HG02943 (cell line): ENCODE measurements around the gene RAC3.

Source experiments
- ATAC-seq: cut with Tn5 transposase; IDR thresholded peaks from one replicate; pipeline ENCODE4 v1.9.1; 2021; ENCODE audit warnings: mild to moderate bottlenecking, low read depth, moderate library complexity; ENCODE audit not compliant: unreplicated experiment

RAC3 gene

DNA sequence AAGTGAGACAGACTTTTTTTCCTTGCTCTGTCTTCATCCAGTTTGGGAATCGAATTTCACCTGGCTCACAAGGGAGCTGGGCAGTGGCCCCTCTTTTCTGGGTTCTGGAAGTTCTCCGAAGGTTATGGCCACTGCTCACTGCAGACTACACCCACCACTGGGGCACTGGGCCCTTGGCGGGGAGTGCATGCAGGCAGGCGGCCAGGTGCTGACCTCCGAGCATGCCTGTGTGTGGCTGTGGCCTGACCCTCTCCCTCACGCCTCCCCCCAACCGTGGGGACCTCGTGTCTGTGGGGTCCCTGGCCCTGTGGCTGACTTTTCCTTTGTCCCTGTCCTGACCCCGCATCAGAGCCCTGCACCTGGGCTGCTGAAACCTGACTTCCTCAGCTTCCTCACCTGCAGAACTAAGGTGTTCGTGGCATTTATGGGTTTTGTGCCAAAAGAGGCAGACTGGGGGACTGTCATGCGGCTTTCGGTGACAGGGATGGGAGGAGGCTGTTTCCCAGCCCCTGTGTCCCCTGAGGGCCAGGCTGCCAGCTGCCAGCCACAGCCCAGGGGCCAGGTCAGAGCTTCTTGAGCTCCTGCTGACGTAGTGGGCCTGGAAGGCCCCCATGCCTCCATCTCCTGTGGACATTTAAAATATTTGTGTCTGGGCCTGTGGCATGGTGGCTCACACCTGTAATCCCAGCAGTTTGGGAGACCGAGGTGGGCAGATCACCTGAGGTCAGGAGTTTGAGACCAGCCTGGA lies 32.6 kb upstream of the RAC3 start:
- no peak for ATAC-seq

DNA sequence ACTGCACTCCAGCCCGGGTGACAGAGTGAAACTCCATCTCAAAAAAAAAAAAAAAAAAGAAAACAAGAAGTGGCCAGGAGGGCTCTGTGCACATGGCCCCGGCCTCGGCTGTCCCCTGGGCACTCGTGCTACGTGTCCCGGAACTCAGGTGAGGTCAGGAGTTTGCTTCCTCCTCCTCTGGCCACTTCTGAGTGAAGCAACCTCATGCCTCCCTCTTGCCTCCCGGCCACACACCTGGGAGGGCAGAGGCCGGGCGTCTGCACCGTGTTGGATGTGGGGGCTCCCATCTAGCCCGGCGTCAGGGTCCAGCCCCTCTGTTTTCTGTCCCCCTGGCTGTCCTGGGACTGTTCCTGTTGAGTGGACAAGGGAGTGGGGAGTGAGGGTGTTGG lies 31.9 kb upstream of the RAC3 start:
- ATAC-seq: no peak

DNA sequence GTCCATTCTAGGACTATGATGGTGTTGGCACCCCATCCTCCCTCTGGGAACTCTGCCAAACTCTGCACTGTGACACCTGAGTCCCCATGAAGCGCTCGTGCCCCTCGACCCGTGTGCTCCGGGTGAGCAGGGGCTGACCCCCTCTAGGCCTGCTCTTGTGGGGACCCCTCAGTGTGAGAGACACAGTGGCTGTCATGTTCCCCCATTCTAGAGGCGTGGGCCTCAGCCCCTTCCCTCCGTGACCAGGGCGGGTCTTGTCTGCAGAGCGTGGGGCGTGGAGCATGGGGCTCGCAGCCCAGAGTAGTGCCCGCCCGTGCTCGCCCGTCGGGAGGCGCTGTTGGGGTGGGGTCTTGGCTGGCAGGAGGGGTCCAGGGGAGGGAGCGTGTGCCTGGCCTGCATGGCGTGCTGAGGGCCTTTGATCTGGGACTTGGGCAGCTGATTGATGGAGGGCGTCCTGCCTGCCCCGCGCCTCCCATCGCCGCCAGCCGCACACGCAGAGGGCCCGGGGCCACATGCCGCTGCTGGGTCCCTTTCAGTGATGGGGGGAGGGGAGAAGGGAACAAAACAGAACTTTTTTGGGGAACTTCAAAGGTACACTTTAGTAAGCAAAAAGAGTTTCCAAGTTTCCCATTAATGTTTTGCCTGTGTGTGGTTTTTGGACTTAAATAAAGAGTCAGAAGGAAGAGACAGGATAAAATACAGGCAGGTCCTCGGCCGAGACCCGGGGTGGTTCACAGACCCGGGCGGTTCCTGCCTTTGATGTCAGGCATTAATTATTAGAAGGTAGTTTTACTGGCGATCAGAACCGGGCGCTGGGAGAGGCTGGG lies 31.3 kb upstream of the RAC3 start:
- ATAC-seq: no peak

DNA sequence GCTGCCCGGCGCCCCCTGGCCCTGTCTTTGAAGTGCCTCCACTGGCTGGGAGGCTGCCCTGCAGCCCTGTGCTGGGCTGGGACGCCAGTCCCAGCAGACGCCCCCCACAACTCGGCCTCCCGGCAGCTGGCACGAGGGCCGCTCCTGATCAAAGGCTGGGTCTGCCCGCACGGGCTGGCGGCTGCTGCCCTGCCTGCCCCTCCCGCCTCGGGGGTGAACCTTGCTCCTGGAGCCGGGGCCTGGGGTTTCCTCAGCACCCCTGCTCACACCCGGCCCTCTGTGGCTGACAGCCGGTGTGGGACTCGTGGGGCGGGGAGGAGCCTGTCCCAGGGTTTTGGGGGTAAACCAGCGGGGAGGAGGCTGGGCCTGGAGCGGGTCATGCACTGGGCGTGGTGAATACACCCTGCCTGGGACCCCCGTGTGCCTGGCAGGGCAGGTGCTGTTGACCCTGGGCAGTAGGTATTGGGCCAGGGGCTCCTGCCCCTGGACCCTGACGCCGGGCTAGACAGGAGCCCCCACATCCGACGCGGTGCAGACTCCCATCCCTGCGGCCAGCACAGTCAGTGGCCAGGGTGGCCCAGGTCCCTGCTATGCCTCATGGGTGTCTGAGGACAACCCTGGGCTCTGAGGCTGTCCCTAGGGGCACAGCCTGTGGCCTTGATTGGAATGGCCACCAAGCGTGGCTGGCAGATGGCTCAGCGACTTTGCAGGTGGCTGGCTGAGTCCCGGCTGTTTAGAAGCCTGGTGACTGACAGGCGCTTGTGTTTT lies 30.5 kb upstream of the RAC3 start:
- ATAC-seq: no peak

DNA sequence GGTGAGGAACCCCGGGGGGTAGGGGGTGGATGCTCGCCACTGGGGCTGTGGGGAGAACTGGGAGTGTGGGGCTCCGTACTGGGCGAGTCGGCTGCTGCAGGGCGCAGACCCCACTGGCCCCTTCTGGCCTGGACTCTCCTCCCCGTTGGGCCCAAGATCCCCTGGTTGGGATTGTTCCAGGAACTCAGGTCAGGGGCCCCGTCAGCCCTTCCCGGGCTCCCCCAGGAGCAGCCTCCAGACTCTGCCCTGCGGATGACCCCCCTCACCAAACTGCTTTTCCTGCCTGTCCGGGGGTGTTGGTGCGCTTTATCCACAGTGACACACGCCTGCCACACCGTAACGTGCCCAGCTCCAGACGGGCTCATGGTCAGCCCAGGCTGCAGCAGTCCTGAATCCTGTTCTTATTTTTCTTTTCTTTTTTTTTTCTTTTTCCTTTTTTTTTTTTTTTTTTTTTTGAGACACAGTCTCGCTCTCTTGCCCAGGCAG lies 29.9 kb upstream of the RAC3 start:
- ATAC-seq: no peak

DNA sequence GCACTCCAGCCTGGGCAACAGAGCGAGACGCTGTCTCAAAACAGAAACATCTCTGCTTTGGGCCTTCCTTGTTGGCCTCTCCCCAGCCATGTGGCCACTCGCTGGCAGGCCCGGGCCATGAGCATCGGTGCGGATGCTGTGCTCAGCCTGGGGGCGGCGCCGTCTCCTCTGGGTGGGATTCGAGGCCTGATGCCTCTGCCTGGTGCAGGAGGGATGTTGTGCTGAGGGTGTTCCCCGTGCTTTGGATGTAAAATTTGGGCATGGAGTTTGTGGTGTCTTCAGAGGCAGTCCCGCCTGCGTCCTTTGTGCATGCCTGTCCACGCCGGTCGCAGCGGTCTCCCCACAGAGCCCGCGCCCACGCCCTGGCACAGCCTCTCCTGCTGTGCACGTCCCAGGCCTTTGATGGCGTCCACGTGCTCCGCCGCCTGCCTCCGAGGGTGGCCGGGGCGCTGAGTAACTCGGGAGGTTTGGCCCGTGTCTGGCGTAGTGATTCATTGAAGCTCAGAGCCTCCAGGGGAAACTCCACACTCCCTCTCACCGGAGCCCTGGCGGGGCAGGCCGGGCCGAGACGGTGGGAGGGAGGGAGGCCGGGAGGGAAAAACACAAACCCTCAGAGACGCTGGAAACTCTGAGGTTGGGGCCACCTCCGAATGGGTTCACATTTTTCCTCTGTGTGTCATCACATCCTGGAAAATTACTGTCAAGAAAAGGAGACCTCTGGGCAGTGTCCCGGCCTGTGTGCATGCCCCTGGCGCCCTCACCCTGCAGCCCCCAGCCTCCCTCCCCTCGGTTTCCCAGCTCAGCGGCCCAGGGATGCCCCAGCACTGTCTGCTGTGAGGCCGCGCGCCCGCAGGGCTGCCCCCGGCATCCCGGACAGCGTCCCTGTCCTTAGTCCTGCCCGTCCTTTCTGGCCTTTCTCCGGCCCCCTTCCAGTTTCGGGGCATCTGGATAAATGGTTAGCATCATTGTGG lies 27.8 kb upstream of the RAC3 start:
- ATAC-seq: no peak

DNA sequence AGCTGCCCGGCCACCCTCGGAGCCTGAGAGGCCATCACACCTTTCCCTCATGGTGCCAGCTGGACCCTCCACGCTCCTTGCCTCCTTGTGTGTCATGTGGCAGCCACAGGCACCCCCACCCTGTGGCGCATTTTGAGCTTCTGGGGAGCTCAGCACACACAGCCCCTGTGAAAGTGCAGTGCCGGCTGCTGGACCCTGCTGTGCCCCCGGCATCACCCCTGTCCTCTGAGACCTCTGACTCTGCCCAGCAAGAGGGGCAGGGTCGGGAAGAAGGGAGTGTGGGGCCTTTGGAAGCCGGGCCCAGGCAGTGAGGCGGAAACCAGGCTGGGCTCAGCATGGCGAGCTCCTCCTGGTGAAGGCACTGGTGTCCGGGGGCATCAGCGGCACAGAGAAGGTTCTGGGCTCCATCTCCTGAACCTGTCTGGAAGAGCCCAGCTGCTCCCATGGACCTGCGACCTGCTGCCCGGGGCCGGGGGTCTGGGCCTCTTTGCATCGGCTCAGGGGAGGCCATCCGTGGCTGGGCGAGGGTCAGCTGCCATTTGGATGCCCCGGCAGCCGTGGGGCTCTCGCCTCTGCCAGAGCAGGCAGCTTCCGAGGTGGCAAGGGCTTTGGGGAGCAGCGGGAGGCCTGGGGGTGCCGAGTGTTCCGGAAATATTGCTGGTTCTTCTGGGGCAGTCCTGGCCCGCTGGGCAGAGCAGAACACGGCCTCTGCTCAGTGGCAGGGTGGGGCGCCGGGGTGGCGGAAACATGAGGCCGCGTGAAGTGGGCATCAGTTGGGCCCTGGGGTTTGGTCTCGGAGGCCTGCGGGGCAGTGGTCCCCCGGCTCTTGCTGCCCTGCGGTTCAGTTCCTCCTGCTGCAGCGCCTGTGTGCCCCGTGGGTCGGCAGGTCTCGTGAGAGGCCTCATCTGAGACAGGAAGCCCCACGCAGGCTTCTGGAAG lies 26.7 kb upstream of the RAC3 start:
- ATAC-seq: no peak

DNA sequence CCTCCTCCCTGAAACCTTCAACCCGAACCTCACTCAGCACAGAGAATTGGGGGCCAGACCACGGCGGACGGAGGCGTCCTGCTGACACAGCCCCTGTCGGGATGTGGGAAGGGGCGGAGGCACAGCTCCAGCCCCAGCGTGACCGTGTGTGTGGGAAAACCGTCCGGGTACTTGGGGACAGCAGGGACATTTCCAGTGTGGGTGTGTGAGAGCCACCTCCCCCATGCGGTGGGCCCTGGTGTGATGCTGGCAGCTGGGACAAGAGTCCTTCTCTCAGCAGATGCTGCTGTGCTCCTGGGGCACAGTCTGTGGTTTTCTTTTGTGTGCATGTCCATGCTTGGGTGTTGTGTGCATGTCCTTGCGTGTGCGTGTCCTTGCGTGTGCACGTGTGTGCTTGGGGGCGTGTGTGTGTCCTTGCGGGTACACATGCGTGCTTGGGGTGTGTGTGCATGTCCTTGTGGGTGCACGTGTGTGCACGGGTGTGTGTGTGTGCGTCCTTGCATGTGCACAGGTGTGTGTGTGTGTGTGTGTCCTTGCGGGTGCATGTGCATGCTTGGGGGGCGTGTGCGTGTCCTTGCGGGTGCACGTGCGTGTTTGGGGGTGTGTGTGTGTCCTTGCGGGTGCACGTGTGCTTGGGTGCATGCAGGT lies 25.7 kb upstream of the RAC3 start:
- no peak for ATAC-seq

DNA sequence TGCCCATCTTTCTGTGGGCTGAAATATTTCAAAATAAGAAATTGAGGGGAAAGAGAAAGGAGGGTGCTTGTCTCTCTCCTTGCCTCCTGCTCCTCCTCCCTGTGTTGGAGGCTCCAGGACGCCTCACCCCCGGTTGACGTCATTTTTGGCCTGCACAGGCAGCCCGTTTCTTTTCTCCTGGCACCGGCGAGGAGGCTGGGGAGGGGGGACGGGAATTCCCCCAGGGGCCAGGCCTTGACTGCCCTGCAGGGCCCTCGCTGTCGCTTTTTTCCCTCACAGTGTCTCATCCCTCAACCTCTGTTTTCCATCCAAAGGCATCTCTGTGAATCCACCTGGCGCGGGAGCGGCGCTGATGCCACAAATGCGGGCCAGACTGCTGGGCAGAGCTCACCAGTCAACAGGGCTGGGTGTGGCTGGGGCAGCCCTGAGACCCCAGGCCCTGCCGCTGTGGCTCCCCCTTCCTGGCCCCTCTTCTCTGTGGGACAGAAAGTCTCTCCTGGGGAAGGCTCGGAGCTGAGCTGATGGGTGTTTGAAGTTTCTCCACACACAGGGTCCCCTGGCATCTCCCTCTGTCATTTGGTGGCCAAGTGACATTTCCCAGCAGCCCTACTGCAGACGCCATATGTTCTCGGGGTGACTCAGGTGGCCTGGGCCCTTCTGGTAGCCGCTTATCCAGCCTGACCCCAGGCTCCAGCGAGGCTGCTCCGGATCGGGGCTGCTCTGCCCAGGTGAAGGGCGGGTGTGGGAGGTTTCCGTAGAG lies 24.8 kb upstream of the RAC3 start:
- ATAC-seq: no peak

DNA sequence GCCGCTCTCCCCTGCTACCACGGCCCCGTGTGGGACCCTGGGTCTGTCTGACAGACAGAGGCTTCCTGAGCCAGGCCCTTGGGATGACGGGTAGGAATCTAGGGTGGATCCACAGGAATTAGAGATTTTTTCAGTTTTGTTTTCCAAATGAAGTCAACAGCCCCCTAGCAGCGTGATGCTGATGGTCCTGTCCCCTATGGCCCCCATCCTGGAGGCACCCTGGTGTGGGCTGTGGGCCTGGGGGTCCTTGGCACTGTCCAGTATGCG lies 24.3 kb upstream of the RAC3 start:
- ATAC-seq: no peak

DNA sequence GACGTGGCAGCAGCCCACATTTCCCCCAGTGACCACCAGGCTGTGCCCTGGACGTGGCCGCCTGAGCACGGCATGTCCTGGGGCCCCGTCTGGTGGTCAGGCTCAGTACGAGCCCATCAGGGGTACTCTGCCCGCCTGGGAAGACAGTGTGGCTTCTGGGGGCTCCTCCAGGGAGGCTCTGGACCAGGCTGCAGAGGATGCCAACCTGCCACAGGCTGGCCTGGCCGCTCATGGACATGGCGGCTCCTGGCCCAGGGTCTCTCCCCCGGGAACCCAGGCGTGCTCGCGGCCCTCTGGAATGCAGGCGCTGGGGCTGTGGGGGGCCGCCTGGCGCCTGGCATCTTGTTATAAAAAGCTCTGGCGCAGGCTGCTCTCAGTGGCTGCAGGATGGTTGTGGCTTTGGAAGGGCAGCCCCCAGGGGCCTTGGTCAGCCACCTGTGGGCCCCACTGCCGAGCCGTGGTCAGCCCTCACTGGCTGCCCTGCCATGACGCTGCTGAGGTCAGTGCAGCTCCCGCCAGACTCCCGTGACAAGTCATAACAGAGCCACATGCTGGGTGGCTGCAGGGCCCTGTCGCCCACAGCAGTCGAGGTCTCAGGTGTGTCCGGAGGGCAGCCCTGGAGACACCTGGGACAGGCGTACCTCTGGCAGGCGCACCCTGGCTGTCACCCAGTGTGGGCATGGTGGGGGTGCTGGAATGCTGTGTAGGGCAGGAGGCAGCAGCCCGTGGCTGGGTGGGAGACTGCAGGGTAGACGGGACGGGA lies 23.8 kb upstream of the RAC3 start:
- ATAC-seq: no peak

DNA sequence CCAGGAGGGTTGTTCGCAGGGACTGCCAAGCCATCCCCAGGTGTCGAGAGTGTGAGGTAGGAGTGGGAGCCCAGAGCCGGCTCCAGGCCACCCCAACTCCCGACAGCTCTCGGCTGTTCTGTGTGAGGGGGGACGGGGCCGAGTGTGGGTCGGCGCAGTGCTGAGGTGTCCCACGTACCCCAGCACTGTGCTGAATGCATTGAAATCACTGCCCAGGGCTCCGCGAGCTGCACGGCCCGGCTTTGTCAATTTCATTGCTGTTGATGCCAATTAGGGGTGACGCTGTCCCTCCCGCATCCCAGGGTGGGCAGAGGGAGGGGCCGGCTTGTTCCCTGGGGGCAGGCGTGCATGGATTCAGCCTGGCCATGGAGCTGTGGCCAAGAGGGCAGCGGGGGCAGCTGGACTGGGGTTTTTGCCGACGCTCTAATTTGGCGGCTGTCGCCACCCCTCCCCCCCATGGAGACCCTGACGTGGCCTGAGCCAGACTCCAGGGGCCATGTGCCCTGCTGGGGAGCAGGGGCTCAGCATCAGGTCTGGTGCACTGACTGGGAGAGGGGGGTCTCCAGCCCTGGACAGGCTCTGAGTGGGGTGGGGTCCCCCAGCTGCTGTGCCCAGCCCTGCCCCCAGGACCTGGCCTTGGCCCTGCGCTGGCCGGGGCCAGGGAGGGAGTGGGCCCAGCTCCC lies 23.1 kb upstream of the RAC3 start:
- ATAC-seq: no peak

DNA sequence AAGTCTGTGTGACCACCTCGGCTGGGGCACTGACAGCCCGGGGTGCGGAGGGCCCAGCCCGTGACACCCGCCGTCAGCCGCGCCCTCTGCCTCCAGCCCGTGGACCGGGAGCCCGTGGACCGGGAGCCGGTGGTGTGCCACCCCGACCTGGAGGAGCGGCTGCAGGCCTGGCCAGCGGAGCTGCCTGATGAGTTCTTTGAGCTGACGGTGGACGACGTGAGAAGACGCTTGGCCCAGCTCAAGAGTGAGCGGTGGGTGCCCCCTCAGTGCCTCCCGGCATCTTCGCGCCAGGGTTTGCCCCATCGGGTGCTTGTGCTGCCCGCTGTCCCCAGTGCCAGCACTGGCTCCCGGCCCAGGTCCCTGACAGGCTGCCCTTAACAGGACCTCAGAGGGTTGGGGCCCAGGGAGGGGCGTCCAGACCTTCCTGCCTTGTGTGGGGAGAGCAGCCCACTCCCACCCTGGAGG lies 22.5 kb upstream of the RAC3 start:
- ATAC-seq: no peak

DNA sequence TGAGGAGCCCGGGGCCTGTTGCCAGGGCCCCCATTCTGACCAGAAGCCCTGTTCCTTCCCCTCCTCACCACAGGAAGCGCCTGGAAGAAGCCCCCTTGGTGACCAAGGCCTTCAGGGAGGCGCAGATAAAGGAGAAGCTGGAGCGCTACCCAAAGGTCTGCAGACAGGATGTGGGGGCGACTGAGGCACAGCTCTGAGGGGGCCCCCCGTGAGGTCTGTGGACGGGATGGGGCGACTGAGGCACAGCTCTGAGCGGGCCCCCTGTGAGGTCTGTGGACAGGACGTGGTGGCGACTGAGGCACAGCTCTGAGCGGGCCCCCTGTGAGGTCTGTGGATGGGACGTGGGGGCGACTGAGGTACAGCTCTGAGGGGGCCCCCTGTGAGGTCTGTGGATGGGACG lies 22.1 kb upstream of the RAC3 start:
- no peak for ATAC-seq

DNA sequence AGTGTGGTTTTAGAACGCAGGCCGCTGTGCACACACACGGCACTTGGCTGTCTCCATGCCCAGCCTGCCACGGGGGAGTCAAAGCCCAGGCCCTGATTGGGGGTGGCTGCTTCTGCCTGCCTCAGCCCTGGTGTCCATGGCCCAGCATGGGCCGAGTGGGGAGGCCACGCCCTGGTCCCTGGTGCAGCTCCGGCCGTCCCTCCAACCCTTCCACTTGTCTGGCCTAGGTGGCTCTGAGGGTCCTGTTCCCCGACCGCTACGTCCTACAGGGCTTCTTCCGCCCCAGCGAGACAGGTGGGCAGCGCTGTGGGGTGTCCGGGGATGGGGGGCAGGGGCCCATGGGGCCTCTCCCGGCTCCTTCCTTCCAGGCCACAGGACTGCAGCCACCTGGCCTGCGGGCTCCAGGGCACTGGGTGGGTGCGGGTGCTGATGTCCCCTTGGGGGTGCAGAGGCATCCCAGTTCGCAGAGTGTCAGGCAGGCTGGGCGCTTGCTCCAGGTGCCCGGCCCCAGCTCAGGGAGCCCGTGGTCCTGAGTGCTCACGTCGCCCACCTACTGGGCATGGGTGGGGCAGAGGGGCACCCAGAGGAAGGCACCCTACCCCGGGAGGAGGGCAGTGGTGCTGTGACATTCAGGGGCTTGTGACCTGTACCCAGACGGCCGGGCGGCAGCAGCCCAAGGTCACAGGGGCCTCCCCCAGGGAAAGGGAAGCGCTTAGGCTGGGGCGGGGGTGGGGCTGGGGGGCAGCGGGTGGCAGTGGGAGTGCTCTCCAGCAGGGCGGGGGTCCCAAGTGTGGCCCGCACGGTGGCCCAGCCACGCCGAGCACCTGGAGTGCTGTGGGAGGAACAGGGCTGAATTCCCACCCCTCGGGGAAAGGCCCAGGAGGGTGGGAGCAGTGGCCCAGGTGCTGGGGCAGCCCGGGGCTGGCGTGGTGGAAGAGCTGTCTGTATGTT lies 20.6 kb upstream of the RAC3 start:
- no peak for ATAC-seq
